Suprapubic skin (tissue), 3 donors: Measurements from ENCODE around the gene TSHZ2.

Source experiments
- EP300 ChIP-seq: sonication (generic); formaldehyde crosslinking; IDR thresholded peaks from one replicate; pipeline ENCODE4 v1.6.1; 2017; ENCODE audit warnings: antibody characterized with exemption
- POLR2A ChIP-seq, 2 donors: fragments of 450-650 bp; IDR thresholded peaks; one replicate each; pipeline ENCODE4 v1.6.1; 2017; ENCODE audit warnings: antibody characterized with exemption in 2 of 2, mild to moderate bottlenecking in 2 of 2, moderate library complexity in 2 of 2
- TF ChIP-seq, protein P1 (sequence below), 2 donors: fragments of 200-600 bp in 1 of 2; fragments of 450-650 bp in 1 of 2; sonication (generic) in 1 of 2; IDR thresholded peaks; one replicate each; pipeline ENCODE4 v1.5.1; 2016 to 2019; ENCODE audit warnings: antibody characterized with exemption in 2 of 2, mild to moderate bottlenecking in 1 of 2, moderate library complexity in 1 of 2

- TF ChIP-seq, protein P1, sequence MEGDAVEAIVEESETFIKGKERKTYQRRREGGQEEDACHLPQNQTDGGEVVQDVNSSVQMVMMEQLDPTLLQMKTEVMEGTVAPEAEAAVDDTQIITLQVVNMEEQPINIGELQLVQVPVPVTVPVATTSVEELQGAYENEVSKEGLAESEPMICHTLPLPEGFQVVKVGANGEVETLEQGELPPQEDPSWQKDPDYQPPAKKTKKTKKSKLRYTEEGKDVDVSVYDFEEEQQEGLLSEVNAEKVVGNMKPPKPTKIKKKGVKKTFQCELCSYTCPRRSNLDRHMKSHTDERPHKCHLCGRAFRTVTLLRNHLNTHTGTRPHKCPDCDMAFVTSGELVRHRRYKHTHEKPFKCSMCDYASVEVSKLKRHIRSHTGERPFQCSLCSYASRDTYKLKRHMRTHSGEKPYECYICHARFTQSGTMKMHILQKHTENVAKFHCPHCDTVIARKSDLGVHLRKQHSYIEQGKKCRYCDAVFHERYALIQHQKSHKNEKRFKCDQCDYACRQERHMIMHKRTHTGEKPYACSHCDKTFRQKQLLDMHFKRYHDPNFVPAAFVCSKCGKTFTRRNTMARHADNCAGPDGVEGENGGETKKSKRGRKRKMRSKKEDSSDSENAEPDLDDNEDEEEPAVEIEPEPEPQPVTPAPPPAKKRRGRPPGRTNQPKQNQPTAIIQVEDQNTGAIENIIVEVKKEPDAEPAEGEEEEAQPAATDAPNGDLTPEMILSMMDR (IDR thresholded peaks at IDR 0.05) = no peak
- TF ChIP-seq EP300 (no peak), POLR2A (IDR thresholded peaks at IDR 0.05) (no peak)
Observed at GRCh38 chr20:52941808-52942207, 30.4 kb upstream of the TSHZ2 start.
